Upper lobe of right lung (tissue), 1 donor: Measurements from ENCODE around the gene RANBP3. TPM values are rescaled to one million over a fixed set of nuclear protein-coding genes. Genes with fewer than 3 reads are reported as not detected.

Experiments used
- ATAC-seq: fragments of 200-7000 bp; cut with Tn5 transposase; one replicate; pipeline ENCODE4 v1.9.1; 2020; ENCODE audit warnings: mild to moderate bottlenecking, moderate library complexity
- DNase-seq: peaks from one replicate; pipeline ENCODE4 v3.0.0-alpha.2; 2020
- H3K27ac ChIP-seq: fragments of 200-600 bp; one replicate; pipeline ENCODE4 v1.8.0; 2022
- H3K27me3 ChIP-seq: fragments of 200-600 bp; one replicate; pipeline ENCODE4 v1.8.0; 2022; ENCODE audit warnings: mild to moderate bottlenecking
- H3K36me3 ChIP-seq: fragments of 200-600 bp; one replicate; pipeline ENCODE4 v1.8.0; 2022
- H3K4me1 ChIP-seq: fragments of 200-600 bp; one replicate; pipeline ENCODE4 v1.8.0; 2022
- H3K4me3 ChIP-seq: fragments of 200-600 bp; one replicate; pipeline ENCODE4 v1.8.0; 2022; ENCODE audit warnings: mild to moderate bottlenecking
- H3K9me3 ChIP-seq: fragments of 200-600 bp; one replicate; pipeline ENCODE4 v1.8.0; 2022
- CTCF ChIP-seq: fragments of 200-600 bp; IDR thresholded peaks from one replicate; pipeline ENCODE4 v1.8.0; 2022; ENCODE audit warnings: antibody characterized with exemption
- intact Hi-C: fragments of 100-400 bp; cut with DNase I; formaldehyde crosslinking; loops from one replicate; pipeline ENCODE4 v1.11.0; 2022
- total RNA-seq: library from RNA; stranded (reverse); fragmentation: NEBNext Ultra II Directional; extraction: Animal tissue kit (Norgen Biotek cat#: 25700); gene quantifications from one replicate; pipeline ENCODE4 v1.2.1, GENCODE V29; 2021
- donor health status: DM: no; HTN: yes; CAD: no; lungs with severe emphysema.

The RANBP3 gene
- total RNA-seq, 1 donor from 2014 or later = 65.5 TPM

GRCh38 chr19:5870986-5871394 is 107.0 kb downstream of the RANBP3 start:
- DNase-seq (no peak), ATAC-seq (no peak)
- Histone ChIP-seq H3K36me3 (no peaks in the 10 kb centered on the region), H3K9me3 (no peaks in the 10 kb centered on the region), H3K27ac (no peak overlapping the region), H3K27me3 (no peaks in the 10 kb centered on the region), H3K4me1 (no peaks in the 10 kb centered on the region), H3K4me3 (no peak overlapping the region)
- intact Hi-C loops = no loop called here
- TF ChIP-seq CTCF = no peak

GRCh38 chr19:5867201-5868136 is 110.5 kb downstream of the RANBP3 start:
- DNase-seq = no peak
- H3K27me3 ChIP-seq = no peaks in the 10 kb centered on the region
- intact Hi-C loops = no loop called here
- H3K9me3 ChIP-seq = no peaks in the 10 kb centered on the region
- H3K27ac ChIP-seq = no peak overlapping the region
- H3K36me3 ChIP-seq = no peaks in the 10 kb centered on the region
- H3K4me3 ChIP-seq = no peak overlapping the region
- ATAC-seq = no peak
- TF ChIP-seq CTCF = no peak
- H3K4me1 ChIP-seq = no peaks in the 10 kb centered on the region

Other genes with a start within 250 kb of the RANBP3 start
- gene PRR22, start 193.4 kb downstream of the RANBP3 start, total RNA-seq = 2.0 TPM
- gene DUS3L, start 187.0 kb downstream of the RANBP3 start, total RNA-seq = 26.8 TPM
- 2.1 TPM for gene NRTN, start 173.1 kb downstream of the RANBP3 start, total RNA-seq
- gene FUT6, start 138.4 kb downstream of the RANBP3 start, total RNA-seq = 2.7 TPM
- gene FUT3, start 126.7 kb downstream of the RANBP3 start, total RNA-seq = 17.3 TPM
- not detected for gene FUT5, start 107.6 kb downstream of the RANBP3 start, total RNA-seq
- 134 TPM for gene NDUFA11, start 74.3 kb downstream of the RANBP3 start, total RNA-seq
- 6.8 TPM for gene VMAC, start 73.3 kb downstream of the RANBP3 start, total RNA-seq
- 12.5 TPM for gene CAPS, start 63.9 kb downstream of the RANBP3 start, total RNA-seq
- gene RFX2, start 132.4 kb upstream of the RANBP3 start, total RNA-seq = 11.7 TPM
- not detected for gene ACSBG2, start 157.5 kb upstream of the RANBP3 start, total RNA-seq